ENCODE measurements around the gene PYCARD.

DNA sequence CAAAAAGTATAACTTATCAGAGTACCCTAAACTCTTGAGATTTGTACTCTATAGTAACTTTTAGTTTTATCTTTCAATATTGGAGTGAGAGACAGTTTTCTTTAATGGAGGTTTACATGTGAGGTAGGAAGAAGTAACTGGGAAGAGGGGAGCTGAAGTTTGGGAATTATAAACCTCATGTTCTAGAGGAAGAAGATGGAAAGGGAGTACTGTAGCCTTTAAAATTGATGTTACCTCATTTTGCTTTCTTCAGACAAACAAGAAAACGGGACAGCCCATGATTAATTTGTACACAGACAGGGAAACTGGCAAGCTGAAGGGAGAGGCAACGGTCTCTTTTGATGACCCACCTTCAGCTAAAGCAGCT, 13.2 kb downstream of the PYCARD start:
- TF ChIP-seq POLR2A (IDR thresholded peaks at IDR 0.05): no peak
- TF ChIP-seq, protein P1, sequence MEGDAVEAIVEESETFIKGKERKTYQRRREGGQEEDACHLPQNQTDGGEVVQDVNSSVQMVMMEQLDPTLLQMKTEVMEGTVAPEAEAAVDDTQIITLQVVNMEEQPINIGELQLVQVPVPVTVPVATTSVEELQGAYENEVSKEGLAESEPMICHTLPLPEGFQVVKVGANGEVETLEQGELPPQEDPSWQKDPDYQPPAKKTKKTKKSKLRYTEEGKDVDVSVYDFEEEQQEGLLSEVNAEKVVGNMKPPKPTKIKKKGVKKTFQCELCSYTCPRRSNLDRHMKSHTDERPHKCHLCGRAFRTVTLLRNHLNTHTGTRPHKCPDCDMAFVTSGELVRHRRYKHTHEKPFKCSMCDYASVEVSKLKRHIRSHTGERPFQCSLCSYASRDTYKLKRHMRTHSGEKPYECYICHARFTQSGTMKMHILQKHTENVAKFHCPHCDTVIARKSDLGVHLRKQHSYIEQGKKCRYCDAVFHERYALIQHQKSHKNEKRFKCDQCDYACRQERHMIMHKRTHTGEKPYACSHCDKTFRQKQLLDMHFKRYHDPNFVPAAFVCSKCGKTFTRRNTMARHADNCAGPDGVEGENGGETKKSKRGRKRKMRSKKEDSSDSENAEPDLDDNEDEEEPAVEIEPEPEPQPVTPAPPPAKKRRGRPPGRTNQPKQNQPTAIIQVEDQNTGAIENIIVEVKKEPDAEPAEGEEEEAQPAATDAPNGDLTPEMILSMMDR (IDR thresholded peaks at IDR 0.05): no peak

All from testis (tissue), 2 donors.